Colonic mucosa (tissue), 4 donors: Measurements from ENCODE around the gene RBP7. TPM values are rescaled to one million over a fixed set of nuclear protein-coding genes. Genes with fewer than 3 reads are reported as not detected.

ENCODE experiments used
- DNase-seq: peaks from one replicate; pipeline ENCODE4 v3.0.0-alpha.2; 2020
- H3K27ac ChIP-seq: fragments of 200-600 bp; one replicate; pipeline ENCODE4 v1.8.0; 2021
- H3K27me3 ChIP-seq: fragments of 200-600 bp; one replicate; pipeline ENCODE4 v1.8.0; 2021
- H3K36me3 ChIP-seq: fragments of 200-600 bp; one replicate; pipeline ENCODE4 v1.8.0; 2021
- H3K4me1 ChIP-seq: fragments of 200-600 bp; one replicate; pipeline ENCODE4 v1.8.0; 2021; ENCODE audit warnings: mild to moderate bottlenecking
- H3K4me3 ChIP-seq: fragments of 200-600 bp; one replicate; pipeline ENCODE4 v1.8.0; 2021
- H3K9ac ChIP-seq, 2 donors: one replicate each; pipeline ENCODE4 v1.7.0; 2013; ENCODE audit warnings: control low read depth in 2 of 2, low read depth in 2 of 2, low read length in 2 of 2
- H3K9me3 ChIP-seq: fragments of 200-600 bp; one replicate; pipeline ENCODE4 v1.8.0; 2021
- CTCF ChIP-seq: fragments of 200-600 bp; IDR thresholded peaks from one replicate; pipeline ENCODE4 v1.8.0; 2022; ENCODE audit warnings: antibody characterized with exemption, mild to moderate bottlenecking
- intact Hi-C: fragments of 100-400 bp; cut with DNase I; formaldehyde crosslinking; loops from one replicate; pipeline ENCODE4 v1.14.1; 2022
- total RNA-seq, 2 donors: library from RNA; stranded (reverse); fragmentation: NEBNext Ultra II Directional in 1 of 2; extraction: Animal tissue kit (Norgen Biotek cat#: 25700) in 1 of 2; gene quantifications; one replicate each; pipeline ENCODE4 v1.2.1, GENCODE V29; 2021
- donor health status: healthy.
- donor health status: DM: no; HTN: no; CAD: no.
- donor health status: DM: no; HTN: no; CAD: no.

The RBP7 gene
- total RNA-seq, 2 donors from 2014 or later: 0.56 to 1.6 TPM

- H3K36me3 ChIP-seq: peaks cover 6% of the 10 kb centered on the region
- intact Hi-C loops: no loop called here
- H3K27me3 ChIP-seq: no peaks in the 10 kb centered on the region
- H3K27ac ChIP-seq: no peak overlapping the region
- TF ChIP-seq CTCF: no peak
- DNase-seq: no peak
- H3K9me3 ChIP-seq: no peaks in the 10 kb centered on the region
- H3K9ac ChIP-seq: no peak overlapping the region
- H3K4me3 ChIP-seq: no peak overlapping the region
- no peaks in the 10 kb centered on the region for H3K4me1 ChIP-seq
Measured at GRCh38 chr1:9985001-9985400, 12.0 kb upstream of the RBP7 start.

- no peaks in the 10 kb centered on the region for H3K27me3 ChIP-seq
- H3K4me3 ChIP-seq: no peak overlapping the region
- intact Hi-C loops: no loop called here
- no peak for DNase-seq
- H3K9me3 ChIP-seq: no peaks in the 10 kb centered on the region
- H3K4me1 ChIP-seq: no peaks in the 10 kb centered on the region
- H3K36me3 ChIP-seq: no peaks in the 10 kb centered on the region
- TF ChIP-seq CTCF: no peak
- H3K9ac ChIP-seq: no peak overlapping the region
- H3K27ac ChIP-seq: no peak overlapping the region
Measured at GRCh38 chr1:9989773-9990172, 7.3 kb upstream of the RBP7 start.

- H3K27ac ChIP-seq: no peak overlapping the region
- no peaks in the 10 kb centered on the region for H3K4me1 ChIP-seq
- H3K9ac ChIP-seq: no peak overlapping the region
- H3K36me3 ChIP-seq: no peaks in the 10 kb centered on the region
- no peak overlapping the region for H3K4me3 ChIP-seq
- H3K9me3 ChIP-seq: no peaks in the 10 kb centered on the region
- no peak for TF ChIP-seq CTCF
- intact Hi-C loops: no loop called here
- H3K27me3 ChIP-seq: no peaks in the 10 kb centered on the region
- DNase-seq: no peak
Measured at GRCh38 chr1:9990944-9991343, 6.1 kb upstream of the RBP7 start.

- intact Hi-C loops: no loop called here
- TF ChIP-seq CTCF: no peak
Measured at GRCh38 chr1:9992910-9993309, 4.1 kb upstream of the RBP7 start.

GRCh38 chr1:9993561-9994075 lies 3.4 kb upstream of the RBP7 start:
- DNase-seq: no peak
- Histone ChIP-seq H3K36me3 (no peaks in the 10 kb centered on the region), H3K9me3 (no peaks in the 10 kb centered on the region), H3K27me3 (peaks cover 19% of the 10 kb centered on the region), H3K9ac (no peak overlapping the region), H3K27ac (no peak overlapping the region), H3K4me3 (no peak overlapping the region), H3K4me1 (no peaks in the 10 kb centered on the region)
- TF ChIP-seq CTCF: no peak
- intact Hi-C loops: no loop called here

More at GRCh38 chr1:9992910-9993309, 4.1 kb upstream of the RBP7 start:
- Histone ChIP-seq H3K4me1 (no peaks in the 10 kb centered on the region), H3K36me3 (no peaks in the 10 kb centered on the region), H3K27me3 (peaks cover 12% of the 10 kb centered on the region), H3K27ac (no peak overlapping the region), H3K9ac (no peak overlapping the region), H3K9me3 (no peaks in the 10 kb centered on the region), H3K4me3 (no peak overlapping the region)
- no peak for DNase-seq
